Glomerular visceral epithelial cell (primary cell): Measurements from ENCODE around the gene KRTAP4-3.
"Not testable (repeated sequence)": the region's sequence is repeated elsewhere in the genome, so short reads cannot be mapped to it uniquely, and the experiment has no call there.

Experiments
- DNase-seq: peaks from one replicate; pipeline ENCODE4 v3.0.0-alpha.2; 2016; ENCODE audit errors: extremely low spot score

KRTAP4-3 gene

DNA sequence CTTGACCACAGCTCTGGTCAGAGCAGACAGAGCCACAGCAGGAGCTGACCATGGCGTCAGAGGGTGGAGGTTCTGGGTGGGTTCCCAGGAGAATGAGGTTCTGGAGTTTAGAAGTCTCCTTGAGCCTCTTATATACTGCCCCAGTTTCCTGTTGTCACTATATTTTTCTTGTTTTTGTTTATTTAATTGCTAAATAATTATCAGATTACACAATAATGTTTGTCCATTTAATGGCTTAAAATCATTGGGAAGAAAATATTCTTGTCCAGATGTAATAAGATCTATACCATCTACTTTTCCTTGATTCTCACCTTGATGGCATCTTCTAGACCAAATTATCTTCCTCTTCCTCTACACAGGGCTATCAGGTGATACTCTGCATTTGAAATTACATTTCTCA lies at the start of gene KRTAP4-3:
Gene KRTAP4-3 (minus strand): TSS at position 101 of the 400 bp plus-strand sequence. CDS start 49 bp downstream, at position 52.
- DNase-seq, result no peak

GRCh38 chr17:41215681-41216080 lies 47.7 kb upstream of the KRTAP4-3 start:
- DNase-seq, result no peak

GRCh38 chr17:41212524-41213169 lies 44.6 kb upstream of the KRTAP4-3 start:
- DNase-seq, result no peak

GRCh38 chr17:41211845-41212466 lies 43.9 kb upstream of the KRTAP4-3 start:
- peak; percentile 5 for DNase-seq

GRCh38 chr17:41199421-41200078 lies 31.5 kb upstream of the KRTAP4-3 start:
- no peak for DNase-seq

DNA sequence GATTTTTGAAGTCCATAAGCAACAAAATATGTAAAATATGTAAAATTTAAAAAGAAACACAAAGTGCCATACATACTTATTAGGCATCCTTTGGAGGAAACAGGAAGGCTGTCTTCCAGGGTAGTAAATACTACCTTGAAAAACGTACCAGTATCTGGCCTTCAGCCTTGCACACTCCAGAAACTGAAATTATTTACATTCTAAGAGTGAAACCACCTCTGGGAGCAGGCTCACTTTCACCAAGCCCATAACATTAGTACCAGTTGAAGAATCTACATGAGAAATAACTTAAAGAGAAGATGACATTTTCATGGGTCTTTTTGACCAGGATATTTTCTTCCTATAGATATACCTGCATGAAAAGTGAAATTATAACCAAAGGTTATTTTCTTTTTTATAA lies 28.0 kb upstream of the KRTAP4-3 start:
- DNase-seq, result no peak

DNA sequence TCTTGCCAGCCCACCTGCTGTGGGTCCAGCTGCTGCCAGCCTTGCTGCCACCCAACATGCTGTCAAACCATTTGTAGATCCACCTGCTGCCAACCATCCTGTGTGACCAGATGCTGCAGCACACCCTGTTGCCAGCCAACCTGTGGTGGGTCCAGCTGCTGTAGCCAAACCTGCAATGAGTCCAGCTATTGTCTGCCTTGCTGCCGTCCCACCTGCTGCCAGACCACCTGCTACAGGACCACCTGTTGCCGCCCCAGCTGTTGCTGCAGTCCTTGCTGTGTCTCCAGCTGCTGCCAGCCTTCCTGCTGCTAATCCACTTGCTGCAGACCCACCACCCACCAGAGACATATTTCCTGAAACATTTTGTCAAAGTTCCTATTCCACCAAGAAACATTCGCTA lies 22.3 kb upstream of the KRTAP4-3 start:
- no peak for DNase-seq

- not testable (repeated sequence) for DNase-seq
These were observed 21.9 kb upstream of the KRTAP4-3 start, which contains the start of gene KRTAP9-1 for GRCh38 chr17:41189837-41190318. TSS of gene KRTAP9-1 (plus strand) at chr17:41189887. CDS start at chr17:41189887, 0 bp downstream.

- no peak for DNase-seq
These were observed 18.9 kb upstream of the KRTAP4-3 start for GRCh38 chr17:41186872-41187271.

- no peak for DNase-seq
These were observed 17.0 kb upstream of the KRTAP4-3 start for GRCh38 chr17:41185001-41185400.

- DNase-seq, result no peak
These were observed 16.5 kb upstream of the KRTAP4-3 start, which contains the start of gene KRTAP4-1 for GRCh38 chr17:41184480-41184961. TSS of gene KRTAP4-1 (minus strand) at chr17:41184911. CDS start at chr17:41184854, 57 bp downstream.

DNA sequence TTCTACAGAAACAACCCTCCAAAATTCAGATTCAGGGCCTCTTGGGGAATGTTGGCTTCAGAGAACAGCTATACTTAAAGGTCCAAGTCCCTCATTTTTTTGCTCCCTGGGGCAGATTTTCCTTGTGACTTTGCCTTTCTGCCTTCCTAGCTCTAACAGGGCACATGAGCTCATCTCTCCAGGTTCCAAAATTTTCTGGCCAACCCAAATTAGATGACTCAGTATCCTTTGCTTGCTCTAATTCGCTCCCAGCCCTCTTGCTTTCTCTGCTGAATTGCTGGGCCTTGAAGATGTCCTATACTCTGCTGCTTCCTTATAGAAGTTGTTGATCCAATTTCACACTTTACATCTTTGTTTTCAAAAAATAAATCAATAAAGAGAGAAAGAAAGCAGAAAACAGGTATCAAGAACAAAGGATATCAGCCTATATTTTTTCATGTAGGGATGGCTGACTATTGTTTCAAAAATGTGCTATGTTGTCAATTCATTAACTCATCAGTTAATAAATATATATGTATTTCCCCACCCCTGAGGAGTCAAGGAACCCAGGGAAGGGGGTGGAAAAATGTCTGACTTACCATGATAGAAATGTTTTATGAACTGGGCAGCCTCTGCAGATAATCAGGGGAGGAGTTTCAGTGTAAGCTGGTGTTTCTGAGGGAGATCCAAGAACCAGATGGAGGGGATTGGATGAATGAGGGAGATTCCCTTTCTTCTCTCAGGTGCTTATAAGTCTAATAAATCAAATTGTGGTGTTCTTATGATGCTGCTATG lies 11.0 kb upstream of the KRTAP4-3 start:
- DNase-seq, result peak; percentile 33

- DNase-seq, result peak; percentile 25
These were observed 10.3 kb upstream of the KRTAP4-3 start for GRCh38 chr17:41178341-41178740.

GRCh38 chr17:41177727-41178271 lies 9.8 kb upstream of the KRTAP4-3 start, which contains the start of gene KRTAP4-2:
TSS of gene KRTAP4-2 (minus strand) at chr17:41178221. CDS start at chr17:41178164, 57 bp downstream.
- DNase-seq, result no peak

DNA sequence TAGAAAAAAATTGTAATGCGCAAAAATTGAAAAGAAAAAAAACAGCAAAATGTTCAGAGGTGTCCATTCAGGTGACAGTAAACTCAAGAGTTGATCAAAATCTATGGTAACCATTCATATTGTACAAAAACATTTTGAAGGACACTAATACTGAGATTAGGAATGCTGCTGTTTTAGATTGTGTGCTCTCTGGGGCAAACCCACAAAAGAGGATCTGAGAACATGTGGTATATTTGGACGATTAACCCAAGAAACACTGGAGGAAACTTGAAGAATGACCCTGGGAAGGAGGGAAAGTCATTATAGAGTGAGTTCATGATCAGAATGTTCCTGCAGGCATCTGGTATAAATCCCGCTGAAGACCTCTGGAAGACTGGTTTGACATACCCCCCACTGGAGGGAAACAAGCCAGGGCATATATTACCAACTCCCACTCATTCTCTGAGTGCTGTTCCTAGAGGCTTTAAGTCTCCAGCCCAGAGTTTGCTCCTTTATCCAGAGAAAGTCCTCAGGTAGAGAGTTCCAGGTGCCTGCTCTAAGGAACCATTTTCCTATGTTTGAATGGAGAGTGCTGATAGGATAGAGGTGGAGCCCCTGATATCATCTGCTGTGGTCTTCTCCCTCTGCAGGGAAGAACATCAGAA lies 8.8 kb upstream of the KRTAP4-3 start:
- no peak for DNase-seq

DNA sequence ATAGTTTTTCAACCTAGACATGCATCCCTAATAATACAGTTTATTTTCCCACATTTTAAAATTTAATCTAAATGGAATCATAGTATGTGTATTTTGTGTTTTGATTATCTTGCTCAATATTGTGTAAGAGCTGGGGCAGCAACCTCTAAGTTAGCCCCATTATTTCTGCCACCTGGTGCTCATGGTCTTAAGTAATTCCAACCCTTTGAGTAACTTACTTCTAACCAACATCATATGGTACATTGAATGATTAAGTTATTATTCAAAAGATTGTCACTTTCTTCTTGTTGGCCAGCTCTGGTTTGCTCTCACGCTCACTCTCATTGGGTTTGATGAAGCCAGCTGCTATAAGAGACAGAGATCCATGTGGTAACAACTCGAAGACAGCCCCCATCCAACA lies 3.9 kb upstream of the KRTAP4-3 start:
- no peak for DNase-seq

- DNase-seq, result no peak
These were observed 460 bp downstream of the KRTAP4-3 start for GRCh38 chr17:41167561-41167960.

DNA sequence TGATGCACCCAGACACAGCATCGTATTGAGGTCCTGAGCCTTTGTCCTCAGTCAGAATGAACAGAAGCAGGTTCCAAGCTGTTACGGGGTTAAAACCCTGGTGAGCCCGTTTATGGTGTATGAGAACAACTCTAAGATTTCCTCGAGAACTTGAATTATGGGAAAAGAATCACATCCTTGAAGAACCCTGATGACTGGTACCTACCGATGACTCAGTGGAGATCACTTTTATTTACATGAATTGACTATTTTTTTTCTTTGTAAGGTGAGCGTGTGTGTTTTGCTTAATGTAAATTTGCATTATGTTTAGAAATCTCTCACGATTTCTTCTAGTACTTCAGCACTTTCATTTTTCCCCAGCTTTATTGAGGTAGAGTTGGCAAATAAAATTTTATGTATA lies 4.2 kb downstream of the KRTAP4-3 start:
- no peak for DNase-seq

- no peak for DNase-seq
These were observed 7.4 kb downstream of the KRTAP4-3 start, which contains the start of gene KRTAP4-4 for GRCh38 chr17:41160648-41161047. TSS of gene KRTAP4-4 (minus strand) at chr17:41160748. CDS start at chr17:41160691, 57 bp downstream.

- DNase-seq, result not testable (repeated sequence)
These were observed 7.8 kb downstream of the KRTAP4-3 start for GRCh38 chr17:41160190-41160589.

DNA sequence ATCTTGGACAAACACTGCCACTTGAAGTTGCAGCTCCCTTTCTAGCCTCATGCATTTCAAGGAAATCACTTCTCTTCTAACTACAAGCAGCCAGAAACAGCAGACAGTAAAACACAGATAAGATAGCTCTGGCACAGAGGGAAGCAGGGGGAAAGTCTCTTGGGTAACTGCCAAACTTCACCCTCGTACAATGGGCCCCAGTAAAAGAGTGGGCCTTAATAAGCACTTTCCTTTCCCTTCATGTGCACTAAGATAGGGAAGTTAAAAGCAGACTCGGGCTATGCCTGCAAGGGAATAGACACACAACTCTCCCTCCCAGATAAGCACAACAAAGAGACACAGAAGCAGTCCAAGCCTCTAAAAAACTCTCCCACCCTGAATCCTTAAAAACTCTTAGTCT lies 14.2 kb downstream of the KRTAP4-3 start:
- DNase-seq, result no peak
